Upper lobe of left lung (tissue), 4 donors: ENCODE data around the gene IL13.

Source experiments
- EP300 ChIP-seq, 4 donors: sonication (generic); formaldehyde crosslinking; IDR thresholded peaks; one replicate each; pipeline ENCODE4 v1.5.1; 2017; ENCODE audit warnings: antibody characterized with exemption in 4 of 4, control low read depth in 2 of 4
- POLR2AphosphoS5 ChIP-seq, 2 donors: sonication (generic); formaldehyde crosslinking; IDR thresholded peaks; one replicate each; pipeline ENCODE4 v1.5.1; 2017; ENCODE audit warnings: antibody characterized with exemption in 2 of 2
- TF ChIP-seq, protein P1 (sequence below), 6 experiments: fragments of 450-650 bp in 4 of 6; fragments of 200-600 bp in 2 of 6; sonication (generic) in 2 of 6; IDR thresholded peaks; one replicate each; pipeline ENCODE4 v1.5.1; 2016 to 2019; ENCODE audit warnings: antibody characterized with exemption in 6 of 6

DNA sequence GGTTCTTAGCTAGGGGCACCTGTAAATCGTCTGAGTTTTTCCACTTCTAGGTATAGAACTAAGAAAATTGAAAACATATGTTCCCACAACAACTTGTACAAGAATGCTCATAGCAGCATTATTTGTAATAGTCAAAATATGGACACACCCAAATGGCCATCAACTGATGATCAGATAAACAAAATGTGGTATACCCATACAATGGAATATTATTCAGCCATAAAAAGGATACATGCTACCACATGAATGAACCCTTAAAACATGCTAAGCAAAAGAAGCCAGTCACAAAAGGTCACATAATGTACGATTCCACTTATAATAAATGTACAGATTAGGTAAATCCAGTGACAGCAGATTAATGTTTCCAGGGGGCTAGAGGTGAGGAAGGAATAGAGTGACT lies 46.0 kb upstream of the IL13 start:
- TF ChIP-seq, protein P1, sequence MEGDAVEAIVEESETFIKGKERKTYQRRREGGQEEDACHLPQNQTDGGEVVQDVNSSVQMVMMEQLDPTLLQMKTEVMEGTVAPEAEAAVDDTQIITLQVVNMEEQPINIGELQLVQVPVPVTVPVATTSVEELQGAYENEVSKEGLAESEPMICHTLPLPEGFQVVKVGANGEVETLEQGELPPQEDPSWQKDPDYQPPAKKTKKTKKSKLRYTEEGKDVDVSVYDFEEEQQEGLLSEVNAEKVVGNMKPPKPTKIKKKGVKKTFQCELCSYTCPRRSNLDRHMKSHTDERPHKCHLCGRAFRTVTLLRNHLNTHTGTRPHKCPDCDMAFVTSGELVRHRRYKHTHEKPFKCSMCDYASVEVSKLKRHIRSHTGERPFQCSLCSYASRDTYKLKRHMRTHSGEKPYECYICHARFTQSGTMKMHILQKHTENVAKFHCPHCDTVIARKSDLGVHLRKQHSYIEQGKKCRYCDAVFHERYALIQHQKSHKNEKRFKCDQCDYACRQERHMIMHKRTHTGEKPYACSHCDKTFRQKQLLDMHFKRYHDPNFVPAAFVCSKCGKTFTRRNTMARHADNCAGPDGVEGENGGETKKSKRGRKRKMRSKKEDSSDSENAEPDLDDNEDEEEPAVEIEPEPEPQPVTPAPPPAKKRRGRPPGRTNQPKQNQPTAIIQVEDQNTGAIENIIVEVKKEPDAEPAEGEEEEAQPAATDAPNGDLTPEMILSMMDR (IDR thresholded peaks at IDR 0.05) = no peak
- TF ChIP-seq POLR2AphosphoS5 (IDR thresholded peaks at IDR 0.05) (no peak), EP300 (IDR thresholded peaks at IDR 0.05) (no peak)
